Measurements from ENCODE around the gene TSHZ2. TPM values are rescaled to one million over a fixed set of nuclear protein-coding genes. Genes with fewer than 3 reads are reported as not detected.

TSHZ2 gene
- total RNA-seq, 1 experiment from 2014 or later: 0.20 TPM

GRCh38 chr20:53448875-53449274, 476.7 kb downstream of the TSHZ2 start (continued):
- TF ChIP-seq, protein P1, sequence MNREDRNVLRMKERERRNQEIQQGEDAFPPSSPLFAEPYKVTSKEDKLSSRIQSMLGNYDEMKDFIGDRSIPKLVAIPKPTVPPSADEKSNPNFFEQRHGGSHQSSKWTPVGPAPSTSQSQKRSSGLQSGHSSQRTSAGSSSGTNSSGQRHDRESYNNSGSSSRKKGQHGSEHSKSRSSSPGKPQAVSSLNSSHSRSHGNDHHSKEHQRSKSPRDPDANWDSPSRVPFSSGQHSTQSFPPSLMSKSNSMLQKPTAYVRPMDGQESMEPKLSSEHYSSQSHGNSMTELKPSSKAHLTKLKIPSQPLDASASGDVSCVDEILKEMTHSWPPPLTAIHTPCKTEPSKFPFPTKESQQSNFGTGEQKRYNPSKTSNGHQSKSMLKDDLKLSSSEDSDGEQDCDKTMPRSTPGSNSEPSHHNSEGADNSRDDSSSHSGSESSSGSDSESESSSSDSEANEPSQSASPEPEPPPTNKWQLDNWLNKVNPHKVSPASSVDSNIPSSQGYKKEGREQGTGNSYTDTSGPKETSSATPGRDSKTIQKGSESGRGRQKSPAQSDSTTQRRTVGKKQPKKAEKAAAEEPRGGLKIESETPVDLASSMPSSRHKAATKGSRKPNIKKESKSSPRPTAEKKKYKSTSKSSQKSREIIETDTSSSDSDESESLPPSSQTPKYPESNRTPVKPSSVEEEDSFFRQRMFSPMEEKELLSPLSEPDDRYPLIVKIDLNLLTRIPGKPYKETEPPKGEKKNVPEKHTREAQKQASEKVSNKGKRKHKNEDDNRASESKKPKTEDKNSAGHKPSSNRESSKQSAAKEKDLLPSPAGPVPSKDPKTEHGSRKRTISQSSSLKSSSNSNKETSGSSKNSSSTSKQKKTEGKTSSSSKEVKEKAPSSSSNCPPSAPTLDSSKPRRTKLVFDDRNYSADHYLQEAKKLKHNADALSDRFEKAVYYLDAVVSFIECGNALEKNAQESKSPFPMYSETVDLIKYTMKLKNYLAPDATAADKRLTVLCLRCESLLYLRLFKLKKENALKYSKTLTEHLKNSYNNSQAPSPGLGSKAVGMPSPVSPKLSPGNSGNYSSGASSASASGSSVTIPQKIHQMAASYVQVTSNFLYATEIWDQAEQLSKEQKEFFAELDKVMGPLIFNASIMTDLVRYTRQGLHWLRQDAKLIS (CRISPR knock-in tag; IDR thresholded peaks at IDR 0.05; ENCODE audit: borderline replicate concordance): no peak
- TF ChIP-seq, protein P2, sequence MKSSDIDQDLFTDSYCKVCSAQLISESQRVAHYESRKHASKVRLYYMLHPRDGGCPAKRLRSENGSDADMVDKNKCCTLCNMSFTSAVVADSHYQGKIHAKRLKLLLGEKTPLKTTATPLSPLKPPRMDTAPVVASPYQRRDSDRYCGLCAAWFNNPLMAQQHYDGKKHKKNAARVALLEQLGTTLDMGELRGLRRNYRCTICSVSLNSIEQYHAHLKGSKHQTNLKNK (CRISPR knock-in tag; IDR thresholded peaks at IDR 0.05): no peak
- TF ChIP-seq E2F5 (CRISPR knock-in tag; IDR thresholded peaks at IDR 0.05) (no peak), FOXJ3 (CRISPR knock-in tag; IDR thresholded peaks at IDR 0.05; ENCODE audit: borderline replicate concordance) (no peak)
- TF ChIP-seq, protein P3, sequence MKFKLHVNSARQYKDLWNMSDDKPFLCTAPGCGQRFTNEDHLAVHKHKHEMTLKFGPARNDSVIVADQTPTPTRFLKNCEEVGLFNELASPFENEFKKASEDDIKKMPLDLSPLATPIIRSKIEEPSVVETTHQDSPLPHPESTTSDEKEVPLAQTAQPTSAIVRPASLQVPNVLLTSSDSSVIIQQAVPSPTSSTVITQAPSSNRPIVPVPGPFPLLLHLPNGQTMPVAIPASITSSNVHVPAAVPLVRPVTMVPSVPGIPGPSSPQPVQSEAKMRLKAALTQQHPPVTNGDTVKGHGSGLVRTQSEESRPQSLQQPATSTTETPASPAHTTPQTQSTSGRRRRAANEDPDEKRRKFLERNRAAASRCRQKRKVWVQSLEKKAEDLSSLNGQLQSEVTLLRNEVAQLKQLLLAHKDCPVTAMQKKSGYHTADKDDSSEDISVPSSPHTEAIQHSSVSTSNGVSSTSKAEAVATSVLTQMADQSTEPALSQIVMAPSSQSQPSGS (CRISPR knock-in tag; IDR thresholded peaks at IDR 0.05; ENCODE audit: borderline replicate concordance, low read depth): no peak

DNA sequence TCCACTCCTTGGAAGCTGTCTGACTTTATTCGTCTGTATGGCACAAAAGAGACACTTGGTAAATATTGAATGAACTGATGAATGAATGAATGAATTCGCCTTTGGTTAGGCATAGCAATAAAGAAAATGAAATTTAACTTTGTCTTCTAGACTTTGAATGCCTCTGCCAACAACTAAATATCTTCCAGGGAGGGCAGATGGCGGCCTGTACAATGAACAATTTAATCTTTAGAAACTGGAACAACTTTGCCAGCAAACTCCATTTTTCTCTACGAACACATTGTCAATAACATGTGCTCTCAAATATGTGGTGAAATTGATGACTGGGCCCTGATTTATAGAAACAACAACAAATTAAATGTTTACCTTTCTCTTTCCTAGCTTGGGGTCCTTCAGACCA, 480.9 kb downstream of the TSHZ2 start:
- CTCF ChIA-PET: no interaction called here

GRCh38 chr20:53454675-53455276, 482.6 kb downstream of the TSHZ2 start:
- H3K4me1 Mint-ChIP-seq: no peaks in the 10 kb centered on the region
- H3K27me3 Mint-ChIP-seq (ENCODE audit: low read depth): peaks cover 3% of the 10 kb centered on the region; the same call in 1 of the 2 replicates
- CTCF ChIA-PET: no interaction called here
- TF ChIP-seq NFYB (CRISPR knock-in tag; conservative IDR thresholded peaks at IDR 0.05; ENCODE audit: low read depth) (no peak), RORB (CRISPR knock-in tag; IDR thresholded peaks at IDR 0.05) (no peak), GTF2I (CRISPR knock-in tag; conservative IDR thresholded peaks at IDR 0.05) (no peak), ZNF671 (CRISPR knock-in tag; IDR thresholded peaks at IDR 0.05) (no peak), PRRX2 (CRISPR knock-in tag; IDR thresholded peaks at IDR 0.05) (no peak), ZNF138 (CRISPR knock-in tag; conservative IDR thresholded peaks at IDR 0.05) (no peak), STAT6 (CRISPR knock-in tag; conservative IDR thresholded peaks at IDR 0.05; ENCODE audit: low read depth) (no peak), FOXP4 (CRISPR knock-in tag; IDR thresholded peaks at IDR 0.05) (no peak), ETV6 (CRISPR knock-in tag; IDR thresholded peaks at IDR 0.05) (no peak), JUN (CRISPR knock-in tag; IDR thresholded peaks at IDR 0.05) (no peak), ELF4 (CRISPR knock-in tag; IDR thresholded peaks at IDR 0.05; ENCODE audit: low read depth) (no peak)
- TF ChIP-seq, protein P4, sequence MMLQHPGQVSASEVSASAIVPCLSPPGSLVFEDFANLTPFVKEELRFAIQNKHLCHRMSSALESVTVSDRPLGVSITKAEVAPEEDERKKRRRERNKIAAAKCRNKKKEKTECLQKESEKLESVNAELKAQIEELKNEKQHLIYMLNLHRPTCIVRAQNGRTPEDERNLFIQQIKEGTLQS (CRISPR knock-in tag; conservative IDR thresholded peaks at IDR 0.05): no peak

More for the DNA sequence above, 480.9 kb downstream of the TSHZ2 start:
- ATAC-seq (no peak), DNase-seq (ENCODE audit: low spot score) (no peak)
- POLR2A ChIA-PET: no interaction called here
- Mint-ChIP-seq H3K27me3 (ENCODE audit: low read depth) (no peaks in the 10 kb centered on the region; the same call in 1 of the 2 replicates), H3K4me1 (no peaks in the 10 kb centered on the region), H3K9me3 (peaks cover 57% of the 10 kb centered on the region), H3K4me3 (no peak overlapping the region), H3K27ac (no peak overlapping the region), H3K36me3 (peaks cover 24% of the 10 kb centered on the region)
- TF ChIP-seq, protein P5, sequence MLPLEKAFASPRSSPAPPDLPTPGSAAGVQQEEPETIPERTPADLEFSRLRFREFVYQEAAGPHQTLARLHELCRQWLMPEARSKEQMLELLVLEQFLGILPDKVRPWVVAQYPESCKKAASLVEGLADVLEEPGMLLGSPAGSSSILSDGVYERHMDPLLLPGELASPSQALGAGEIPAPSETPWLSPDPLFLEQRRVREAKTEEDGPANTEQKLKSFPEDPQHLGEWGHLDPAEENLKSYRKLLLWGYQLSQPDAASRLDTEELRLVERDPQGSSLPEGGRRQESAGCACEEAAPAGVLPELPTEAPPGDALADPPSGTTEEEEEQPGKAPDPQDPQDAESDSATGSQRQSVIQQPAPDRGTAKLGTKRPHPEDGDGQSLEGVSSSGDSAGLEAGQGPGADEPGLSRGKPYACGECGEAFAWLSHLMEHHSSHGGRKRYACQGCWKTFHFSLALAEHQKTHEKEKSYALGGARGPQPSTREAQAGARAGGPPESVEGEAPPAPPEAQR (CRISPR knock-in tag; IDR thresholded peaks at IDR 0.05): no peak
- TF ChIP-seq KAT7 (CRISPR knock-in tag; IDR thresholded peaks at IDR 0.05; ENCODE audit: borderline replicate concordance): no peak

More at GRCh38 chr20:53454675-53455276, 482.6 kb downstream of the TSHZ2 start:
- H3K9me3 Mint-ChIP-seq: peaks cover 45% of the 10 kb centered on the region
- H3K4me3 Mint-ChIP-seq: no peak overlapping the region
- H3K36me3 Mint-ChIP-seq: peaks cover 11% of the 10 kb centered on the region
- no peak for DNase-seq (ENCODE audit: low spot score)
- POLR2A ChIA-PET: no interaction called here
- ATAC-seq: no peak
- no peak overlapping the region for H3K27ac Mint-ChIP-seq

Data from WTC11 (cell line).